ENCODE results near the gene NR1D2.

Gene NR1D2

GRCh38 chr3:23961913-23962312, 16.8 kb downstream of the NR1D2 start:
- DNase-seq (ENCODE audit: low spot score) (no peak), FAIRE-seq (no peak)

- DNase-seq (ENCODE audit: low spot score) (no peak), FAIRE-seq (no peak)
Measured at GRCh38 chr3:23964537-23965235, 19.6 kb downstream of the NR1D2 start.

- no peak for FAIRE-seq
- DNase-seq (ENCODE audit: low spot score) = no peak
Measured at GRCh38 chr3:23966328-23966727, 21.2 kb downstream of the NR1D2 start.

GRCh38 chr3:23968463-23969184, 23.5 kb downstream of the NR1D2 start:
- FAIRE-seq (no peak), DNase-seq (ENCODE audit: low spot score) (peak; percentile 41)

GRCh38 chr3:23969393-23969792, 24.3 kb downstream of the NR1D2 start:
- FAIRE-seq (no peak), DNase-seq (ENCODE audit: low spot score) (no peak)

GRCh38 chr3:23971684-23972083, 26.6 kb downstream of the NR1D2 start:
- FAIRE-seq (no peak), DNase-seq (ENCODE audit: low spot score) (no peak)

- DNase-seq (ENCODE audit: low spot score) (no peak), FAIRE-seq (no peak)
Measured at GRCh38 chr3:23976555-23976954, 31.5 kb downstream of the NR1D2 start.

GRCh38 chr3:23979569-23979968, 34.5 kb downstream of the NR1D2 start:
- no peak for FAIRE-seq
- DNase-seq (ENCODE audit: low spot score) = no peak

GRCh38 chr3:23981136-23981535, 36.0 kb downstream of the NR1D2 start:
- no peak for FAIRE-seq
- DNase-seq (ENCODE audit: low spot score) = no peak

GRCh38 chr3:23981955-23982354, 36.9 kb downstream of the NR1D2 start:
- FAIRE-seq = no peak
- no peak for DNase-seq (ENCODE audit: low spot score)

GRCh38 chr3:23984934-23985333, 39.8 kb downstream of the NR1D2 start:
- no peak for DNase-seq (ENCODE audit: low spot score)
- no peak for FAIRE-seq

GRCh38 chr3:23985747-23986544, 40.9 kb downstream of the NR1D2 start:
- DNase-seq (ENCODE audit: low spot score) = no peak
- no peak for FAIRE-seq

GRCh38 chr3:23987356-23987755, 42.3 kb downstream of the NR1D2 start:
- DNase-seq (ENCODE audit: low spot score) = no peak

GRCh38 chr3:23991306-23991682, 46.2 kb downstream of the NR1D2 start:
- FAIRE-seq (no peak), DNase-seq (ENCODE audit: low spot score) (no peak)

More at GRCh38 chr3:23987356-23987755, 42.3 kb downstream of the NR1D2 start:
- FAIRE-seq = no peak

- FAIRE-seq = no peak
- no peak for DNase-seq (ENCODE audit: low spot score)
Measured at GRCh38 chr3:23991683-23992628, 46.9 kb downstream of the NR1D2 start.

GRCh38 chr3:23993556-23994243, 48.6 kb downstream of the NR1D2 start:
- DNase-seq (ENCODE audit: low spot score) (no peak), FAIRE-seq (no peak)

- DNase-seq (ENCODE audit: low spot score) (no peak), FAIRE-seq (no peak)
Measured at GRCh38 chr3:23994244-23994569, 49.1 kb downstream of the NR1D2 start.

GRCh38 chr3:23995219-23995618, 50.1 kb downstream of the NR1D2 start:
- FAIRE-seq (no peak), DNase-seq (ENCODE audit: low spot score) (no peak)

GRCh38 chr3:23996095-23996524, 51.0 kb downstream of the NR1D2 start:
- FAIRE-seq (no peak), DNase-seq (ENCODE audit: low spot score) (no peak)

GRCh38 chr3:23999012-23999641, 54.0 kb downstream of the NR1D2 start:
- FAIRE-seq (no peak), DNase-seq (ENCODE audit: low spot score) (peak; percentile 39)
